ENCODE results near the gene HHIPL1. TPM values are rescaled to one million over a fixed set of nuclear protein-coding genes. Genes with fewer than 3 reads are reported as not detected.

The HHIPL1 gene
- total RNA-seq, 2 experiments from 2014 or later, result 0.25 to 0.72 TPM

- CTCF ChIA-PET (ENCODE audit: unreplicated experiment), result no interaction called here
- Histone ChIP-seq H4K20me1 (ENCODE audit: insufficient read depth, low read length) (no peaks in the 10 kb centered on the region), H3K9me3 (ENCODE audit: low read length) (no peaks in the 10 kb centered on the region), H3K36me3 (ENCODE audit: insufficient read depth, low read length) (no peaks in the 10 kb centered on the region), H3K4me2 (ENCODE audit: low read length) (no peak overlapping the region), H3K9me2 (ENCODE audit: insufficient read depth, low read length) (no peaks in the 10 kb centered on the region), H3K79me2 (ENCODE audit: insufficient read depth, low read depth, low read length) (no peaks in the 10 kb centered on the region), H3K27ac (ENCODE audit: low read depth, low read length, poor library complexity, severe bottlenecking) (no peak overlapping the region), H2AFZ (ENCODE audit: low read length) (no peak overlapping the region), H3K4me1 (ENCODE audit: insufficient read depth, low read length, poor library complexity, severe bottlenecking) (no peaks in the 10 kb centered on the region), H3K4me3 (ENCODE audit: low read depth, low read length, poor library complexity, severe bottlenecking) (no peak overlapping the region)
- DNase-seq (ENCODE audit: low spot score), result no peak
- TF ChIP-seq EZH2phosphoT487 (IDR thresholded peaks at IDR 0.05; ENCODE audit: borderline replicate concordance, low read depth, low read length) (no peak), CTCF (conservative IDR thresholded peaks at IDR 0.05; ENCODE audit: low read length) (no peak)
- BruUV-seq (replicated peaks), result no TSS peak
- POLR2A ChIA-PET, result interaction anchor here (1.2 kb wide), 1 partner anchor 10 kb away, joined by 3 read pairs; no protein-coding TSS in a partner anchor
- intact Hi-C loops (cut with micrococcal nuclease; ENCODE audit: unreplicated experiment), result no loop called here
Measured at GRCh38 chr14:99647411-99647810, 2.5 kb downstream of the HHIPL1 start.

GRCh38 chr14:99648027-99648784 is 3.3 kb downstream of the HHIPL1 start:
- ChIA-PET POLR2A (no interaction called here), CTCF (ENCODE audit: unreplicated experiment) (interaction anchor here (0.7 kb wide), 1 partner anchor 36 kb away, joined by 4 read pairs; the partner anchor contains the start of gene CYP46A1)
- no peaks in the 10 kb centered on the region for H4K20me1 ChIP-seq (ENCODE audit: insufficient read depth, low read length)
- BruUV-seq (replicated peaks), result no TSS peak
- DNase-seq (ENCODE audit: low spot score), result no peak
- H3K36me3 ChIP-seq (ENCODE audit: insufficient read depth, low read length), result no peaks in the 10 kb centered on the region
- intact Hi-C loops (cut with micrococcal nuclease; ENCODE audit: unreplicated experiment), result no loop called here
- H3K79me2 ChIP-seq (ENCODE audit: insufficient read depth, low read depth, low read length), result no peaks in the 10 kb centered on the region
- H3K4me3 ChIP-seq (ENCODE audit: low read depth, low read length, poor library complexity, severe bottlenecking), result no peak overlapping the region
- H3K9me3 ChIP-seq (ENCODE audit: low read length), result no peaks in the 10 kb centered on the region
- H3K4me1 ChIP-seq (ENCODE audit: insufficient read depth, low read length, poor library complexity, severe bottlenecking), result no peaks in the 10 kb centered on the region
- TF ChIP-seq EZH2phosphoT487 (IDR thresholded peaks at IDR 0.05; ENCODE audit: borderline replicate concordance, low read depth, low read length), result no peak
- TF ChIP-seq CTCF (conservative IDR thresholded peaks at IDR 0.05; ENCODE audit: low read length), result no peak
- no peak overlapping the region for H2AFZ ChIP-seq (ENCODE audit: low read length)
- no peaks in the 10 kb centered on the region for H3K9me2 ChIP-seq (ENCODE audit: insufficient read depth, low read length)
- no peak overlapping the region for H3K27ac ChIP-seq (ENCODE audit: low read depth, low read length, poor library complexity, severe bottlenecking)
- H3K4me2 ChIP-seq (ENCODE audit: low read length), result no peak overlapping the region

GRCh38 chr14:99649219-99649618 is 4.3 kb downstream of the HHIPL1 start:
- no peak overlapping the region for H2AFZ ChIP-seq (ENCODE audit: low read length)
- H4K20me1 ChIP-seq (ENCODE audit: insufficient read depth, low read length), result no peaks in the 10 kb centered on the region
- no peak for DNase-seq (ENCODE audit: low spot score)
- ChIA-PET POLR2A (no interaction called here), CTCF (ENCODE audit: unreplicated experiment) (no interaction called here)
- TF ChIP-seq EZH2phosphoT487 (IDR thresholded peaks at IDR 0.05; ENCODE audit: borderline replicate concordance, low read depth, low read length), result no peak
- TF ChIP-seq CTCF (conservative IDR thresholded peaks at IDR 0.05; ENCODE audit: low read length), result no peak
- no peaks in the 10 kb centered on the region for H3K79me2 ChIP-seq (ENCODE audit: insufficient read depth, low read depth, low read length)
- no peak overlapping the region for H3K4me3 ChIP-seq (ENCODE audit: low read depth, low read length, poor library complexity, severe bottlenecking)
- H3K9me2 ChIP-seq (ENCODE audit: insufficient read depth, low read length), result no peaks in the 10 kb centered on the region
- H3K4me2 ChIP-seq (ENCODE audit: low read length), result no peak overlapping the region
- H3K36me3 ChIP-seq (ENCODE audit: insufficient read depth, low read length), result no peaks in the 10 kb centered on the region
- H3K27ac ChIP-seq (ENCODE audit: low read depth, low read length, poor library complexity, severe bottlenecking), result no peak overlapping the region
- H3K9me3 ChIP-seq (ENCODE audit: low read length), result no peaks in the 10 kb centered on the region
- no TSS peak for BruUV-seq (replicated peaks)
- no peaks in the 10 kb centered on the region for H3K4me1 ChIP-seq (ENCODE audit: insufficient read depth, low read length, poor library complexity, severe bottlenecking)
- intact Hi-C loops (cut with micrococcal nuclease; ENCODE audit: unreplicated experiment), result no loop called here
